GM23338 (cell line): ENCODE measurements around the gene UTS2R. TPM values are rescaled to one million over a fixed set of nuclear protein-coding genes. Genes with fewer than 3 reads are reported as not detected.

Experiments used
- ATAC-seq: fragments of 200-7000 bp; cut with Tn5 transposase; 3 replicates; pipeline ENCODE4 v1.9.1; 2020
- DNase-seq: peaks from one replicate; pipeline ENCODE4 v3.0.0-alpha.2; 2015; ENCODE audit warnings: low spot score
- H2AFZ ChIP-seq: fragments of 200-600 bp; sonication (generic); 2 replicates; pipeline ENCODE4 v1.8.0; 2016; ENCODE audit warnings: antibody characterized with exemption, mild to moderate bottlenecking, moderate library complexity
- H3F3A ChIP-seq: fragments of 200-600 bp; sonication (generic); replicated peaks from 2 replicates; pipeline ENCODE4 v1.8.0; 2017; ENCODE audit warnings: antibody characterized with exemption, mixed run types, low read depth
- H3K27ac ChIP-seq: fragments of 200-600 bp; sonication (generic); 2 replicates; pipeline ENCODE4 v1.6.1; 2016; ENCODE audit warnings: low read depth
- H3K27me3 ChIP-seq: fragments of 200-600 bp; sonication (generic); 2 replicates; pipeline ENCODE4 v1.8.0; 2016; ENCODE audit warnings: mild to moderate bottlenecking, mixed run types, moderate library complexity; ENCODE audit not compliant: insufficient read depth
- H3K36me3 ChIP-seq: fragments of 200-600 bp; sonication (generic); 2 replicates; pipeline ENCODE4 v1.8.0; 2016; ENCODE audit warnings: mild to moderate bottlenecking; ENCODE audit not compliant: insufficient read depth
- H3K4me1 ChIP-seq: fragments of 200-600 bp; sonication (generic); 2 replicates; pipeline ENCODE4 v1.8.0; 2016; ENCODE audit warnings: mild to moderate bottlenecking, moderate library complexity; ENCODE audit not compliant: insufficient read depth
- H3K4me2 ChIP-seq: fragments of 200-600 bp; sonication (generic); 2 replicates; pipeline ENCODE4 v1.7.1; 2017; ENCODE audit warnings: mixed run types
- H3K4me3 ChIP-seq: fragments of 200-600 bp; sonication (generic); 2 replicates; pipeline ENCODE4 v1.6.1; 2016; ENCODE audit warnings: mixed run types
- H3K79me2 ChIP-seq: fragments of 200-600 bp; sonication (generic); replicated peaks from 2 replicates; pipeline ENCODE4 v1.8.0; 2017; ENCODE audit warnings: mild to moderate bottlenecking; ENCODE audit not compliant: insufficient read depth
- H3K9me2 ChIP-seq: fragments of 200-600 bp; sonication (generic); 2 replicates; pipeline ENCODE4 v1.8.0; 2017; ENCODE audit not compliant: insufficient read depth
- H4K20me1 ChIP-seq: fragments of 200-600 bp; sonication (generic); replicated peaks from 2 replicates; pipeline ENCODE4 v1.8.0; 2017; ENCODE audit warnings: mild to moderate bottlenecking; ENCODE audit not compliant: insufficient read depth
- H3K27ac Mint-ChIP-seq: 2 replicates; pipeline ENCODE4 v1.8.0; 2020; ENCODE audit warnings: inconsistent platforms, mild to moderate bottlenecking, moderate library complexity, mixed read lengths
- H3K27me3 Mint-ChIP-seq: 3 replicates; pipeline ENCODE4 v1.8.0; 2022; ENCODE audit warnings: low read depth, mild to moderate bottlenecking, moderate library complexity, mixed read lengths, inconsistent platforms; ENCODE audit not compliant: insufficient read depth, poor library complexity
- H3K36me3 Mint-ChIP-seq: 3 replicates; pipeline ENCODE4 v1.8.0; 2021; ENCODE audit warnings: low read depth, mild to moderate bottlenecking, inconsistent platforms, moderate library complexity, mixed read lengths
- H3K4me1 Mint-ChIP-seq: 3 replicates; pipeline ENCODE4 v1.8.0; 2020; ENCODE audit warnings: mild to moderate bottlenecking, inconsistent platforms, mixed read lengths
- H3K4me3 Mint-ChIP-seq: 3 replicates; pipeline ENCODE4 v1.8.0; 2021; ENCODE audit warnings: moderate library complexity, mild to moderate bottlenecking, inconsistent platforms, mixed read lengths
- H3K9me3 Mint-ChIP-seq: 3 replicates; pipeline ENCODE4 v1.8.0; 2020; ENCODE audit warnings: moderate library complexity, mild to moderate bottlenecking, inconsistent platforms, mixed read lengths
- CREB1 ChIP-seq: fragments of 250-450 bp; sonication (Bioruptor Pico); IDR thresholded peaks from 2 replicates; pipeline ENCODE4 v1.5.0; 2020; ENCODE audit warnings: low read depth, mild to moderate bottlenecking, moderate library complexity
- CTCF ChIP-seq, 2 experiments: fragments of 200-600 bp in 1 of 2; sonication (generic) in 1 of 2; conservative IDR thresholded peaks; 2 replicates each; pipeline versions ENCODE4 v1.5.1 to v1.6.1; 2016 to 2017; ENCODE audit warnings: antibody characterized with exemption in 2 of 2, low read depth in 2 of 2, mild to moderate bottlenecking in 2 of 2, moderate library complexity in 1 of 2
- EZH2 ChIP-seq: fragments of 200-600 bp; sonication (generic); IDR thresholded peaks from one replicate; pipeline ENCODE4 v1.8.0; 2017; ENCODE audit warnings: antibody characterized with exemption, mild to moderate bottlenecking, low read depth; ENCODE audit not compliant: unreplicated experiment
- EZH2phosphoT487 ChIP-seq: fragments of 200-600 bp; sonication (generic); IDR thresholded peaks from one replicate; pipeline ENCODE4 v1.8.1; 2018; ENCODE audit warnings: antibody characterized with exemption; ENCODE audit not compliant: unreplicated experiment
- JUNB ChIP-seq: IDR thresholded peaks from one replicate; pipeline ENCODE4 v1.6.1; 2016; ENCODE audit warnings: antibody characterized with exemption; ENCODE audit not compliant: unreplicated experiment
- NANOG ChIP-seq: IDR thresholded peaks from 2 replicates; pipeline ENCODE4 v1.6.1; 2016; ENCODE audit warnings: antibody characterized with exemption, borderline replicate concordance
- POLR2AphosphoS5 ChIP-seq: IDR thresholded peaks from 2 replicates; pipeline ENCODE4 v1.6.1; 2016; ENCODE audit warnings: antibody characterized with exemption, low read depth
- REST ChIP-seq: IDR thresholded peaks from one replicate; pipeline ENCODE4 v1.6.1; 2018; ENCODE audit warnings: antibody characterized with exemption; ENCODE audit not compliant: unreplicated experiment
- STAT1 ChIP-seq: IDR thresholded peaks from one replicate; pipeline ENCODE4 v1.6.1; 2016; ENCODE audit warnings: antibody characterized with exemption; ENCODE audit not compliant: unreplicated experiment
- ZNF114 ChIP-seq: fragments of 250-450 bp; sonication (Bioruptor Pico); IDR thresholded peaks from 2 replicates; pipeline ENCODE4 v1.5.0; 2020; ENCODE audit warnings: mild to moderate bottlenecking, moderate library complexity
- ZNF331 ChIP-seq: fragments of 250-450 bp; sonication (Bioruptor Pico); IDR thresholded peaks from 2 replicates; pipeline ENCODE4 v1.5.0; 2020; ENCODE audit warnings: low read depth, mild to moderate bottlenecking, moderate library complexity
- polyA plus RNA-seq: library from polyadenylated mRNA; unstranded; fragments of >200 nt; fragmentation: Nextera tagmentation; extraction: Ambion mirVana; gene quantifications from 2 replicates; pipeline ENCODE4 v1.2.1, GENCODE V29; 2016
- total RNA-seq: library from RNA; depleted of rRNA; stranded (reverse); fragments of >200 nt; shearing (Covaris generic); gene quantifications from 2 replicates; pipeline ENCODE4 v1.2.3, GENCODE V29; 2014
- TF ChIP-seq, protein P1 (sequence below): IDR thresholded peaks from 2 replicates; pipeline ENCODE4 v1.6.1; 2016; ENCODE audit warnings: antibody characterized with exemption

UTS2R gene
- total and polyA plus RNA-seq, 2 experiments from 2014 or later: 0.49 TPM; not detected in 1

GRCh38 chr17:82331345-82331939 is 40.1 kb upstream of the UTS2R start:
- H3F3A ChIP-seq: no peaks in the 10 kb centered on the region
- Mint-ChIP-seq H3K36me3 (no peaks in the 10 kb centered on the region; the same call in 2 of the 3 replicates), H3K27me3 (peaks cover 55% of the 10 kb centered on the region), H3K27ac (no peak overlapping the region), H3K4me3 (no peak overlapping the region), H3K9me3 (no peaks in the 10 kb centered on the region), H3K4me1 (peaks cover 29% of the 10 kb centered on the region)
- ATAC-seq: no peak
- no peak for TF ChIP-seq ZNF331
- TF ChIP-seq CTCF (conservative IDR thresholded peaks at IDR 0.05; ENCODE audit: low read depth in 2 of 2): no peak
- no peak for TF ChIP-seq EZH2
- TF ChIP-seq, protein P1, sequence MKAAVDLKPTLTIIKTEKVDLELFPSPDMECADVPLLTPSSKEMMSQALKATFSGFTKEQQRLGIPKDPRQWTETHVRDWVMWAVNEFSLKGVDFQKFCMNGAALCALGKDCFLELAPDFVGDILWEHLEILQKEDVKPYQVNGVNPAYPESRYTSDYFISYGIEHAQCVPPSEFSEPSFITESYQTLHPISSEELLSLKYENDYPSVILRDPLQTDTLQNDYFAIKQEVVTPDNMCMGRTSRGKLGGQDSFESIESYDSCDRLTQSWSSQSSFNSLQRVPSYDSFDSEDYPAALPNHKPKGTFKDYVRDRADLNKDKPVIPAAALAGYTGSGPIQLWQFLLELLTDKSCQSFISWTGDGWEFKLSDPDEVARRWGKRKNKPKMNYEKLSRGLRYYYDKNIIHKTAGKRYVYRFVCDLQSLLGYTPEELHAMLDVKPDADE: no peak
- TF ChIP-seq JUNB: no peak
- no peak for TF ChIP-seq CREB1 (CRISPR knock-in tag)
- TF ChIP-seq STAT1: no peak
- no peak for TF ChIP-seq ZNF114
- TF ChIP-seq POLR2AphosphoS5: no peak
- TF ChIP-seq EZH2phosphoT487: no peak
- TF ChIP-seq NANOG: no peak
- TF ChIP-seq REST: no peak
- H3K4me3 ChIP-seq: no peak overlapping the region
- no peak overlapping the region for H3K4me2 ChIP-seq
- H2AFZ ChIP-seq: no peak overlapping the region
- no peaks in the 10 kb centered on the region for H3K36me3 ChIP-seq
- H3K27me3 ChIP-seq: peaks cover 49% of the 10 kb centered on the region
- H4K20me1 ChIP-seq: no peaks in the 10 kb centered on the region
- no peak overlapping the region for H3K27ac ChIP-seq
- no peaks in the 10 kb centered on the region for H3K79me2 ChIP-seq
- no peaks in the 10 kb centered on the region for H3K9me2 ChIP-seq
- H3K4me1 ChIP-seq: peaks cover 5% of the 10 kb centered on the region; the same call in 1 of the 2 replicates
- DNase-seq: no peak
